K562 (cell line): ENCODE data around the gene FAM200B.

Experiments
- CAMTA2 ChIP-seq: fragments of 250-450 bp; sonication (Bioruptor Pico); conservative IDR thresholded peaks from 2 replicates; pipeline ENCODE4 v1.5.1; 2022
- EP300 ChIP-seq: IDR thresholded peaks from 2 replicates; pipeline ENCODE4 v1.6.1; 2012; ENCODE audit warnings: low read length, improper control_type of control experiment
- EZH2 ChIP-seq: IDR thresholded peaks from 2 replicates; pipeline ENCODE4 v1.6.1; 2012; ENCODE audit warnings: low read depth, mild to moderate bottlenecking, inconsistent platforms, low read length, borderline replicate concordance
- HCFC1 ChIP-seq: IDR thresholded peaks from 2 replicates; pipeline ENCODE4 v1.6.1; 2012; ENCODE audit warnings: low read depth, low read length, improper control_type of control experiment
- MTA1 ChIP-seq: fragments of 450-650 bp; IDR thresholded peaks from 2 replicates; pipeline ENCODE4 v1.6.1; 2017; ENCODE audit warnings: borderline replicate concordance
- NFYB ChIP-seq: IDR thresholded peaks from 2 replicates; pipeline ENCODE4 v1.6.1; 2011; ENCODE audit warnings: mild to moderate bottlenecking, moderate library complexity; ENCODE audit not compliant: insufficient read length; ENCODE audit errors: extremely low read depth
- SREBF2 ChIP-seq: sonication (generic); formaldehyde crosslinking; IDR thresholded peaks from 2 replicates; pipeline ENCODE4 v1.4.0; 2020; ENCODE audit warnings: mild to moderate bottlenecking, missing genetic modification reagents
- TCF7 ChIP-seq: sonication (generic); IDR thresholded peaks from 2 replicates; pipeline ENCODE4 v1.6.1; 2016; ENCODE audit warnings: antibody characterized with exemption, borderline replicate concordance
- ZFX ChIP-seq: sonication (generic); formaldehyde crosslinking; IDR thresholded peaks from 2 replicates; pipeline ENCODE4 v1.8.0; 2022; ENCODE audit warnings: mild to moderate bottlenecking, missing genetic modification reagents, moderate library complexity
- ZNF644 ChIP-seq: fragments of 200-800 bp; sonication (Bioruptor generic); IDR thresholded peaks from 2 replicates; pipeline ENCODE4 v1.6.1; 2016; ENCODE audit warnings: low read depth, missing genetic modification characterization, missing compliant biosample characterization
- TF ChIP-seq, protein P1 (sequence below): sonication (generic); formaldehyde crosslinking; IDR thresholded peaks from 2 replicates; pipeline ENCODE4 v1.8.0; 2022; ENCODE audit warnings: mild to moderate bottlenecking, low read depth, missing genetic modification reagents

DNA sequence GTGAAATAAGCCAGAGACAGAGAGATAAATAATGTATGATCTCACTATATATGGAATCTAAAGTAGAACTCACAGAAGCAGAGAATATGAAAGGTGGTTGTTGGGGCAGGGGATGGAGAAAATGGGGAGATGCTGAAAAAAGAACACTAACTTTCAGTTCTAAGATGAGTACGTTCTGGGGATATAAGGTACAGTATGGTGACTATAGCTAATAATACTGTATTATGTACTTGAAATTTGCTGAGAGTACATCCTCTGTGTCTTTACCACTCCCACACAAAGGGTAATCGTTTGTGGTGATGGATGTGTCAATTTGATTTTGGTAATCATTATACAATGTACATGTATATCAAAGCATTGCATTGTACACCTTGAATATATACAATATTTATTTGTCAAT lies 33.0 kb upstream of the FAM200B start:
- TF ChIP-seq EZH2 = no peak
- TF ChIP-seq ZFX (CRISPR knock-in tag) = no peak
- TF ChIP-seq SREBF2 (CRISPR knock-in tag) = no peak
- TF ChIP-seq MTA1 = no peak
- TF ChIP-seq ZNF644 = no peak
- TF ChIP-seq EP300 = no peak
- TF ChIP-seq CAMTA2 (CRISPR knock-in tag) = no peak
- no peak for TF ChIP-seq TCF7
- no peak for TF ChIP-seq HCFC1
- TF ChIP-seq, protein P1, sequence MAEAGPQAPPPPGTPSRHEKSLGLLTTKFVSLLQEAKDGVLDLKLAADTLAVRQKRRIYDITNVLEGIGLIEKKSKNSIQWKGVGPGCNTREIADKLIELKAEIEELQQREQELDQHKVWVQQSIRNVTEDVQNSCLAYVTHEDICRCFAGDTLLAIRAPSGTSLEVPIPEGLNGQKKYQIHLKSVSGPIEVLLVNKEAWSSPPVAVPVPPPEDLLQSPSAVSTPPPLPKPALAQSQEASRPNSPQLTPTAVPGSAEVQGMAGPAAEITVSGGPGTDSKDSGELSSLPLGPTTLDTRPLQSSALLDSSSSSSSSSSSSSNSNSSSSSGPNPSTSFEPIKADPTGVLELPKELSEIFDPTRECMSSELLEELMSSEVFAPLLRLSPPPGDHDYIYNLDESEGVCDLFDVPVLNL (CRISPR knock-in tag) = no peak
- TF ChIP-seq NFYB = no peak
